Breast epithelium (tissue), 3 donors: ENCODE results near the gene NEK3.

Experiments
- POLR2AphosphoS5 ChIP-seq, 3 donors: sonication (generic); formaldehyde crosslinking; IDR thresholded peaks; one replicate each; pipeline ENCODE4 v1.6.1; 2017; ENCODE audit warnings: antibody characterized with exemption in 3 of 3
- TF ChIP-seq, protein P1 (sequence below), 3 donors: fragments of 450-650 bp; IDR thresholded peaks; one replicate each; pipeline ENCODE4 v1.5.1; 2016 to 2017; ENCODE audit warnings: antibody characterized with exemption in 3 of 3, mild to moderate bottlenecking in 3 of 3, moderate library complexity in 3 of 3

DNA sequence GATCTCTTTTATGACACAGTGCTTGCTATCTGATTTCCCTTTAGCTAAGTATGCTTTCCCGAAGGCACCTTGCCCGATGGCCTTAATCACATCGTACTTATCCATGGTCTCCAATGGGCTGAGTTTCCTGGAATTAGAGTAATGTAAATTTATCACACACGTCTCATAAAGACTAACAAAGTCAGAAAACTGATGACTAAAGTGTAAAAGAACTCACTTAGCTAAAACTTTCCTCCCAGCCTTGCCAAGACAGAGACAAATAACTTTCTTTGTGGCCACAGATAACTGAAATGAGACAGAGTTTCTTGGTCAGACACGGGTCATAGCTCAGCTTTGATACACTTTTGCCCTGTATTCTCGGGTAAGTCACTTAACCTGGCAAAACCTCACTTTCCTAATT lies 32.0 kb downstream of the NEK3 start:
- TF ChIP-seq, protein P1, sequence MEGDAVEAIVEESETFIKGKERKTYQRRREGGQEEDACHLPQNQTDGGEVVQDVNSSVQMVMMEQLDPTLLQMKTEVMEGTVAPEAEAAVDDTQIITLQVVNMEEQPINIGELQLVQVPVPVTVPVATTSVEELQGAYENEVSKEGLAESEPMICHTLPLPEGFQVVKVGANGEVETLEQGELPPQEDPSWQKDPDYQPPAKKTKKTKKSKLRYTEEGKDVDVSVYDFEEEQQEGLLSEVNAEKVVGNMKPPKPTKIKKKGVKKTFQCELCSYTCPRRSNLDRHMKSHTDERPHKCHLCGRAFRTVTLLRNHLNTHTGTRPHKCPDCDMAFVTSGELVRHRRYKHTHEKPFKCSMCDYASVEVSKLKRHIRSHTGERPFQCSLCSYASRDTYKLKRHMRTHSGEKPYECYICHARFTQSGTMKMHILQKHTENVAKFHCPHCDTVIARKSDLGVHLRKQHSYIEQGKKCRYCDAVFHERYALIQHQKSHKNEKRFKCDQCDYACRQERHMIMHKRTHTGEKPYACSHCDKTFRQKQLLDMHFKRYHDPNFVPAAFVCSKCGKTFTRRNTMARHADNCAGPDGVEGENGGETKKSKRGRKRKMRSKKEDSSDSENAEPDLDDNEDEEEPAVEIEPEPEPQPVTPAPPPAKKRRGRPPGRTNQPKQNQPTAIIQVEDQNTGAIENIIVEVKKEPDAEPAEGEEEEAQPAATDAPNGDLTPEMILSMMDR (IDR thresholded peaks at IDR 0.05), result no peak
- no peak for TF ChIP-seq POLR2AphosphoS5 (IDR thresholded peaks at IDR 0.05)
